GM19238 (cell line): ENCODE measurements around the gene RHOA.

Experiments
- DNase-seq: peaks from one replicate; pipeline ENCODE4 v3.0.0; 2011; ENCODE audit warnings: low spot score; ENCODE audit not compliant: insufficient read length

Gene RHOA

GRCh38 chr3:49411968-49412631 lies at the start of gene RHOA, which contains the start of gene TCTA:
Gene RHOA, minus strand, starts transcription at chr3:49411976. Its CDS starts 36,387 bp downstream, at chr3:49375589.
Gene TCTA, plus strand, starts transcription at chr3:49412423. Its CDS starts 4 bp downstream, at chr3:49412427.
- DNase-seq, result peak; percentile 96

DNA sequence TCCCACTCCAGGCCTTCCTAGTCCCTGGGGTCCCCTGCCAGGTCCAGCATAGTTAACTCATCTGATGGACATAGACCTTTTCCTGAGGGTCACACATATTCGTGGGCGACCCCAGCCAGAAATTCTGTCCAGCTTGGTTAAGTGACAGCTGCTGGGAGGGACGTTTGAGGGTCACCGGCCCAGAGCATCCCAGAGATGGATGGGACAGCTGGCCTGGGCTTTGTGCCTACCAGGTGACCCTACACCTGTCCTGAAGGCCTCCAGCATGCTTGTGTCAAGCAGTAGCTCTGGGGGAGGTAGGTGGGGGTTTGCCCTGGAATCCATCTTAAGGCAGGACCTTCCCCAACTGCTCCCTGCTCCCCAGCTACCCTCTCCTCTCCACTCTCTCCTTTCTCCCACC lies 49.2 kb upstream of the RHOA start:
- DNase-seq, result no peak

- no peak for DNase-seq
Observed at GRCh38 chr3:49460188-49460890, 48.6 kb upstream of the RHOA start.

DNA sequence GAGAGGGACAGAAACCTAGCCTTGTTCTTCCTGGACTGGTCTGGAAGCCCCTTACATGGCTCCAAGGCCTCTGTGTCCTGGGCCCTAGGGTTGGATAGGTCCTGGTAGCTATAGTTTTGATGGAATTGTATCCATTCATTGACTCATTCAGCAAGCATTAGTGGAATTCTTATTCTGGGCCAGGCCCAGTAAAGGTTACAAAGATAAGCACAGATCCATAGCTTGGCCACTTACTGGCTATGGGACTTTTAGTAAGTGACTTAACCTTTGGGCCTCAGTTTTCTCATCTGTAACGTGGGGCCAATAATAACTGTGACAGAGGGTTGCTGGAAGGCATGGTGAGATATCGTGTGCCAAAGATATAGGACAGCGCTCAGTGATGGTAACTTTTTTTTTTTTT lies 44.7 kb upstream of the RHOA start:
- no peak for DNase-seq

- no peak for DNase-seq
Observed at GRCh38 chr3:49454898-49455681, 43.3 kb upstream of the RHOA start.

DNA sequence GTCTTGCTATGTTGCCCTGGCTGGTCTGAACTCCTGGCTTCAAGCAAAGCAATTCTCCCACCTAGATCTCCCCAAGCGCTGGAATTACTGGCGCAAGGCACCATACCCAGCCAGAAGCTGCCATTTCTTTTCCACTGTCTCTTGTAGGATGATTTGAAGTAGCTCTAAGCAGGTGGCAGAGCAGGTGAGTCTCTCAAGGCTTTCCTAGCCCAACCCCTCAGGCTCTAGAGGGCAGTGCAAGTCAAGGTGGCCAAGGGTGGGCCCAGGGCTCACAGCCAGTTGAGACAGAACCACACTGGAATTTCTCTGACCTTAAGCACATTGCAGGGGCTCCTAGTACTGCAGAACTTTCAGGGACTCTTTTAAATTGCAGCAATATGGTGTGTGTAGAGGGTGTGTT lies 42.7 kb upstream of the RHOA start:
- DNase-seq, result no peak

DNA sequence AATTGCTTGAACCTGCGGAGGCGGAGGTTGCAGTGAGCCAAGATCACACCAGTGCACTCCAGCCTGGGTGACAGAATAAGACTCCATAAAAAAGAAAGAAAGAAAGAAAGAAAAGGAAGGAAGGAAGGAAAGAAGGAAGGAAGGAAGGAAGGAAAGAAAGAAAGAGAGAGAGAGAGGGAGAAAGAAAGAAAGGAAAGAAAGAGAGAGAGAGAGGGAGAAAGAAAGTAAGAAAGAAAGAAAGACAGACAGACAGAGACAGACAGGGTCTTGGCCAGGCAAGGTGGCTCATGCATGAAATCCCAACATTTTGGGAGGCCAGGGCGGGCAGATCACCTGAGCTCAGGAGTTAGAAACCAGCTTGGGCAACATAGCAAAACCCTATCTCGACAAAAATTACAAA lies 41.8 kb upstream of the RHOA start:
- no peak for DNase-seq

DNA sequence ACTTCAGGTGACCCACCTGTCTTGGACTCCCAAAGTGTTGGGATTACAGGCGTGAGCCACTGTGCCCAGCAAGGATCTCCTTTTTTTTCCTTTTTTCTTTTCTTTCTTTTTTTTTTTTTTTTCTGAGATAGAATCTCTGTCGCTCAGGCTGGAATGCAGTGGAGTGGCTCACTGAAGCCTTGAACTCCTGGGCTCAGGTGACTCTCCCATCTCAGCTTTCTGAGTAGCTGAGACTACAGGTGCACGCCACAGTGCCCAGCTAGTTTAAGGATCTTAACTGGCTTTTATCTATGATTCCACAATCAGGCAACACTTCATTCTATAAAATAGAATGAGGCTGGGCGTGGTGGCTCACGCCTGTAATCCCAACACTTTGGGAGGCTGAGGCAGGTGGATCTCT lies 33.6 kb upstream of the RHOA start:
- DNase-seq, result no peak

DNA sequence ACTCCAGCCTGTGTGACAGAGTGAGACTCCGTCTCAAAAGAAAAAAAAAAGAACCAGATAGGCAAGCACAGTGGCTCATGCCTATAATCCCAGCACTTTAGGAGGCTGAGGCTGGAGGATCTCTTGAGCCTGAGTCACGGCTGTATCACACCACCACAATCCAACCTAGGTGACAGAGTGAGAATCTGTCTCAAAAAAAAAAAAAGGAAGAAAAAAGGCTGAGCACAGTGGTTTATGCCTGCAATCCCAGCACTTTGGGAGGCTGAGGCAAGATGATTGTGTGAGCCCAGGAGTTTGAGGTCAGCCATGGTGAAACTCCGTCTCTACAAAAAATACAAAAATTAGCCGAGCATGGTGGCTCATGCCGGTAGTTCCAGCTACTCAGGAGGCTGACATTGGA lies 23.0 kb upstream of the RHOA start:
- no peak for DNase-seq

DNA sequence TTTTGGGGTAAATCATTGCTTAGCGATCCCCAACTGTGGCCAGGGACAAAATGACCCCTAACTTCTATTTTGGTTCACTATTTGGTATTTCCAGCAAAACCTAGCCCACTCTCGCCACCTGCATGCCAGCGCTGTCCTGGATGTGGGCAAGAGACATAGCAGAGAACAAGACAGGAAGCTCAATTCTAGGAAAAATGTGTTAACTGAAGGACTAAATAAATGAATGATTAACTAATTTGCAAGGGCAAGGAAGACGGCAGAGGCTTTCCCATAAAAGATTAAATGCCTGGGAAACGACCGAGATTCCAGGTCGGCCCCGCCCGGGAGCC lies 16.9 kb upstream of the RHOA start:
- DNase-seq, result no peak

DNA sequence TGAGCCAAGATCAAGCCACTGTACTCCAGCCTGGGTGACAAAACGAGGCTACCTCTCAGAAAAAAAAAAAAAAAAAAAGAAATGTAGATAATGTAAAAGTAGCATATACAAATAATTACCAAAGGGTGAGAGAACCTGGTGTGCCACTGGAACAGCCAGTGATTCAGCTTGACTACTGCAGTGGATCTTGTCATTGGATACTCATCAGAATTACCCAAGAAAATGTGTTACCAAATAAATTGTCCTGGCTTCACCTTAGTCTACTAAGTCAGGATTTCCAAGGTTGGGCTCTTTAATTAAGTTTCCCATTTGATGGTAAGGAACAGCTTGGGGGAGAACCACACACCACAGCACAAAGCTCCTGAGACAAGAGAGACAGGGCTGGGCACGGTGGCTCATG lies 15.8 kb upstream of the RHOA start:
- no peak for DNase-seq

DNA sequence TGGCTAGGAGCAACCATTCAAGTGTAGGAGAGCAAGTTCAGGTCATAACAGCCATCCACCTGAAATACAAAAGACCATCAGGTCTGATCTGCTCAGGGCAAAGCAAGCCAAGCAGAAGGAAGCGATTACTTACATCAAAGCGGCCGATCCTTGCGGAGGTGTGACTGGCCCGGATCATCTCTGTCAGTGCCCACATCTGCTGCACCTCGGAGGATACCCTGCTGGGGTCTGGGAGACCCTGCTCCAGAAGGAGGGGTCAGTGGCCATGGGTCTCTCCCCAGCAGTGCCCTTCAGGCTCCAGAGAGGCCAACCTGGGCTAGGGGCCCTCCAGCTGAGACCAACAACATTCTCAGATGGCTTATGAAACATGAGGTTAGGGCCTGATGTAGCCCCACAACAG lies 13.0 kb upstream of the RHOA start:
- DNase-seq, result no peak

- no peak for DNase-seq
Observed at GRCh38 chr3:49422379-49423248, 10.8 kb upstream of the RHOA start, which contains the start of gene AMT. Gene AMT, minus strand, starts transcription at chr3:49422473. Its CDS starts 23 bp downstream, at chr3:49422450.

GRCh38 chr3:49421890-49422378 lies 10.2 kb upstream of the RHOA start:
- DNase-seq, result no peak

DNA sequence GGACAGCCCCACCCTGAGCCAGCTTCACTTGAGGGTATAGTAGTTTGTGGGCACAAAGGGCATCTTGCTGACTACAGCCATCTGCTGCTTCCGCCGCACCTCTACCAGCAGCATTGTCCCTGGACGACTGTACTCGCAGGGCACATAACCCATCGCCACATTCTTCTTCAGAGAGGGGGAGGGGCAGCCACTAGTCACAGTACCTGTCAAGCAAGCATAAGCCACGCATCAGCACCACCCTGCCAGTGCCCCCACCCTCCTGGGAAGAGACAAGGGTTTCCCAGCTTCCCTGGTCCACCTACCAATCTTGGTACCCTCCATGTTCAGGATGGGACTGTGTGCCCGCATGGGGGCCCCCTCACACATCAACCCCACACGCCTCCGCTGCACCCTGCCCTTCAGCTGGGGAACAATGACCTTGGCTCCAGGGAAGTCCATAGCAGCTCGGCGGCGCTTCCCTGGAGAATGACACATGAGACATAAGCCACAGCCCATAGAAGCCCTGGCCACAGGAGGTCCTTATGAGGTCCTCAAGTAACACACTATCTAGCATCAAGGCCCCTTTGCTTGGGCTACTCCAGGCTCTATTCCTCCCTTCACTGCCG lies 5.8 kb upstream of the RHOA start:
- no peak for DNase-seq

GRCh38 chr3:49416867-49417266 lies 5.1 kb upstream of the RHOA start:
- DNase-seq, result no peak

DNA sequence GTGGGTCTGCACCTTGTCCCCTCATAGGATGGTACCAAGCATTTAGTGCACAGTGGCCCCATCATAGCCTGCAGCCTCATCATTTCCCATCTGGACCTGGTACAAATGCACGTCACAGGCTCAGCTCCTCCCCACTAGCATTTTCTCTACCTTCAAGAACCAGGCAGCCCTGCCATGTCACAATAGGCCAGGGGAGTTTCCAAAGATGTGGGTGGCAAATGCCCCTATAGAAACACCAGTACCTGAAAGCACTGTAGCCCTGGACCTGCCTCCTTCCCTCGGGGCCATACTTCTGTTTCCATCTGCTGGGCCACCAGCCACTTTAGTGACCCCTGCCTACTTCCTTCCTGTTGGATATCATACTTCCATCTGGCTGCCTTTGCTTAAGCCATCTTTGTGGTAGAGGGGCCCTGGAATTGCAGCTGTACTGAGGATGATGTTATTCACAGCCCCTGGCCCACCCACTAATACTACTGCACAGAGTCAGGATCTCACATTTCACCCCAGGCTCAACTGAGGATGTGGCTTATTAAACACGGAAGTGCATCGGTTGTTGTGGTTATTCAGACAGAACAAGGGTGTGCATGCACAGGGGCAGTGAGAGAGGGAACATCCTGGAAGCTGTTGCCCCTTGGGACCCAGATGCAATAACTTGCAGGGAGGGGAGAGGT lies 4.3 kb upstream of the RHOA start:
- no peak for DNase-seq

GRCh38 chr3:49414753-49415152 lies 3.0 kb upstream of the RHOA start:
- no peak for DNase-seq

DNA sequence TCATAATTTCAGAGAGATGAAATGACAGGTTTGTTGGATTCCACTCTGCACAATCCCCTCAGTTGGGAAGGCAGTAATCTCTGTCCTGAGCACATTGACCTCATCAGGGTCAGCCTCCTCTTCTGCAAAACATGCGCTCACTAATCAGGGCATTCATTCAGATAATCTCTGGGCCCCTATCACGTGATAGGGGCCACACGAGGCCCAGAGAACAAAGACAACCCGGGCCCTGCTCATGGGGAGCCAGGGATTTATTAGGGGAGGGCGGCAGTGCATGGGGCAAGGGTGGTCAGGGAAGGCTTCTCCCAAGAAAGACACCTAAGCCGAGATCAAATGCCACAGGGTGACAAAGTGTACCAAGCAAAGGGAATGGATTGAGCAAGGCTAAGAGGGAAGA lies 1.6 kb upstream of the RHOA start:
- DNase-seq, result no peak

DNA sequence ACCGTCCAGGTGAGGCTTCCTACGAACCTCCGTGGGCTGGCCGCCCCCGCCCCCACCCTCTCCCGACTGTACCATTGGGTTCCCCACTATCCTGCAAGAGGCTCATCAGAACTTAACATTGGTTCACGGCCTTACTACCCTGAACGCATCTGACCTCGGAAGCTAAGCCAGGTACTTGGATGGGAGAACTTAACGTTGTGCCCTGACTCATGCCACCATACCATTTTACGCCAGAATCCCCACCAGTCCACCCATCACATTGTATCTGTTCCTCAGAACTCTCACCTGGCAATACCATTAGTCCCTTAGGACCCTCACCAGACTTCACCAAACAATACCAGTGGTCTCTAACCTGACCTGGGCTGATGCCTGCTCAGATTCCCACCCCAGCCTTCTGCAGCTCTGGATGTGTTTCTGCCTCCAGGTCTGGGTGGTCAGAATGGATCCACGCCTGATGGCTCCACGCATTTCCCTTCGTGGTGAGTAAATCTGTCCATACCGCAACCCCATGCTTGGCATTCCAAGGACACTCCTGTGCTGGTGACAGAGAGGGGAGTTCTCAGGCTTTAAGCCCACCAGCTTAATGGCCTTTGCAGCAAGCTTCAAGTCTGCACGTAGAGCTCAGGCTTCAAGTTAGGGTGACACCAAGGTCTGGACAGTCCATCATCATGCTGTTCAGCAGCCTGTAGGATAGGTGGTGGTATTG lies 1.0 kb upstream of the RHOA start:
- no peak for DNase-seq
